Neural progenitor cell (in vitro differentiated cells): ENCODE data around the gene TSPAN14. TPM values are rescaled to one million over a fixed set of nuclear protein-coding genes. Genes with fewer than 3 reads are reported as not detected.

Source experiments
- DNase-seq: peaks from one replicate; pipeline ENCODE4 v3.0.0-alpha.2; 2016; ENCODE audit warnings: low spot score
- H2AFZ ChIP-seq: fragments of 200-600 bp; sonication (generic); replicated peaks from 2 replicates; pipeline ENCODE4 v1.6.1; 2016; ENCODE audit warnings: antibody characterized with exemption
- H3F3A ChIP-seq: fragments of 200-600 bp; sonication (generic); 2 replicates; pipeline ENCODE4 v1.6.1; 2016; ENCODE audit warnings: antibody characterized with exemption, low read depth
- H3K27ac ChIP-seq: fragments of 200-600 bp; sonication (generic); 2 replicates; pipeline ENCODE4 v1.5.1; 2016; ENCODE audit warnings: mild to moderate bottlenecking
- H3K27me3 ChIP-seq: fragments of 200-600 bp; sonication (generic); 2 replicates; pipeline ENCODE4 v1.6.1; 2016; ENCODE audit warnings: mild to moderate bottlenecking, moderate library complexity
- H3K36me3 ChIP-seq: fragments of 200-600 bp; sonication (generic); 2 replicates; pipeline ENCODE4 v1.5.1; 2016
- H3K4me1 ChIP-seq: fragments of 200-600 bp; sonication (generic); 2 replicates; pipeline ENCODE4 v1.6.1; 2016; ENCODE audit warnings: mixed run types
- H3K4me2 ChIP-seq: fragments of 200-600 bp; sonication (generic); 2 replicates; pipeline ENCODE4 v1.6.1; 2016
- H3K4me3 ChIP-seq: fragments of 200-600 bp; sonication (generic); 2 replicates; pipeline ENCODE4 v1.5.1; 2016
- H3K79me2 ChIP-seq: fragments of 200-600 bp; sonication (generic); 2 replicates; pipeline ENCODE4 v1.6.1; 2016; ENCODE audit warnings: low read depth
- H3K9ac ChIP-seq: fragments of 200-600 bp; sonication (generic); 2 replicates; pipeline ENCODE4 v1.6.1; 2016
- H3K9me3 ChIP-seq: fragments of 200-600 bp; sonication (generic); 2 replicates; pipeline ENCODE4 v1.5.1; 2016; ENCODE audit warnings: low read depth
- H4K20me1 ChIP-seq: fragments of 200-600 bp; sonication (generic); 2 replicates; pipeline ENCODE4 v1.6.1; 2016; ENCODE audit warnings: low read depth
- H3K27ac Mint-ChIP-seq: 3 replicates; pipeline ENCODE4 v1.8.0; 2021; ENCODE audit warnings: mixed read lengths
- H3K27me3 Mint-ChIP-seq: 2 replicates; pipeline ENCODE4 v1.8.0; 2022; ENCODE audit warnings: low read depth, mild to moderate bottlenecking, inconsistent platforms, moderate library complexity, mixed read lengths; ENCODE audit not compliant: insufficient read depth
- H3K36me3 Mint-ChIP-seq: 3 replicates; pipeline ENCODE4 v1.8.0; 2021; ENCODE audit warnings: mixed read lengths
- H3K4me1 Mint-ChIP-seq: 3 replicates; pipeline ENCODE4 v1.8.0; 2021; ENCODE audit warnings: mixed read lengths
- H3K4me3 Mint-ChIP-seq: 3 replicates; pipeline ENCODE4 v1.8.0; 2021; ENCODE audit warnings: mild to moderate bottlenecking, moderate library complexity, mixed read lengths
- H3K9me3 Mint-ChIP-seq: 3 replicates; pipeline ENCODE4 v1.8.0; 2020; ENCODE audit warnings: mixed read lengths
- CTCF ChIP-seq: fragments of 200-600 bp; sonication (generic); IDR thresholded peaks from 2 replicates; pipeline ENCODE4 v1.5.1; 2017; ENCODE audit warnings: antibody characterized with exemption, mild to moderate bottlenecking
- EZH2 ChIP-seq: fragments of 200-600 bp; sonication (generic); IDR thresholded peaks from 2 replicates; pipeline ENCODE4 v1.6.1; 2017; ENCODE audit warnings: antibody characterized with exemption, mild to moderate bottlenecking, moderate library complexity
- EZH2phosphoT487 ChIP-seq: fragments of 200-600 bp; sonication (generic); IDR thresholded peaks from 2 replicates; pipeline ENCODE4 v1.6.1; 2017; ENCODE audit warnings: antibody characterized with exemption
- total RNA-seq: library from RNA; depleted of rRNA; stranded (reverse); fragments of >200 nt; gene quantifications from 2 replicates; pipeline ENCODE4 v1.2.3, GENCODE V29; 2015; ENCODE audit warnings: low replicate concordance

The TSPAN14 gene
- total RNA-seq, 1 donor from 2014 or later = 32.7 TPM

GRCh38 chr10:80421707-80422536 lies 32.2 kb upstream of the TSPAN14 start:
- Histone ChIP-seq H3K36me3 (peaks cover 6% of the 10 kb centered on the region), H3K79me2 (peaks cover 39% of the 10 kb centered on the region), H3K27me3 (no peaks in the 10 kb centered on the region), H3K9me3 (no peaks in the 10 kb centered on the region), H3K4me1 (peaks cover 13% of the 10 kb centered on the region), H3K4me3 (no peak overlapping the region), H3K27ac (no peak overlapping the region), H3K4me2 (no peak overlapping the region), H3K9ac (no peak overlapping the region), H2AFZ (no peak overlapping the region), H3F3A (peaks cover under 1% of the 10 kb centered on the region), H4K20me1 (peaks cover 62% of the 10 kb centered on the region)
- Mint-ChIP-seq H3K27me3 (no peaks in the 10 kb centered on the region), H3K4me1 (peaks cover 16% of the 10 kb centered on the region), H3K36me3 (peaks cover 43% of the 10 kb centered on the region), H3K9me3 (no peaks in the 10 kb centered on the region), H3K27ac (no peak overlapping the region), H3K4me3 (no peak overlapping the region)
- TF ChIP-seq EZH2phosphoT487 (no peak), CTCF (no peak), EZH2 (no peak)
- DNase-seq = no peak

GRCh38 chr10:80425901-80426300 lies 28.2 kb upstream of the TSPAN14 start:
- H3K4me1 ChIP-seq = no peaks in the 10 kb centered on the region
- no peaks in the 10 kb centered on the region for H3K9me3 Mint-ChIP-seq
- no peak overlapping the region for H3K4me3 Mint-ChIP-seq
- H2AFZ ChIP-seq = no peak overlapping the region
- no peak for DNase-seq
- no peaks in the 10 kb centered on the region for H3K27me3 Mint-ChIP-seq
- H3K4me2 ChIP-seq = no peak overlapping the region
- H3K27me3 ChIP-seq = no peaks in the 10 kb centered on the region
- H3K36me3 Mint-ChIP-seq = peaks cover 56% of the 10 kb centered on the region
- H3K27ac Mint-ChIP-seq = no peak overlapping the region
- no peaks in the 10 kb centered on the region for H3K9me3 ChIP-seq
- H3K79me2 ChIP-seq = peaks cover 1% of the 10 kb centered on the region
- H4K20me1 ChIP-seq = peaks cover 22% of the 10 kb centered on the region
- no peak overlapping the region for H3K27ac ChIP-seq
- peaks cover 6% of the 10 kb centered on the region for H3K36me3 ChIP-seq
- TF ChIP-seq CTCF = no peak
- TF ChIP-seq EZH2 = no peak
- no peak for TF ChIP-seq EZH2phosphoT487
- no peak overlapping the region for H3K4me3 ChIP-seq
- no peak overlapping the region for H3K9ac ChIP-seq
- H3K4me1 Mint-ChIP-seq = peaks cover 5% of the 10 kb centered on the region
- no peaks in the 10 kb centered on the region for H3F3A ChIP-seq

- H3K4me1 ChIP-seq = no peaks in the 10 kb centered on the region
- Mint-ChIP-seq H3K9me3 (no peaks in the 10 kb centered on the region), H3K27ac (no peak overlapping the region), H3K36me3 (peaks cover 60% of the 10 kb centered on the region), H3K4me1 (no peaks in the 10 kb centered on the region), H3K27me3 (no peaks in the 10 kb centered on the region), H3K4me3 (no peak overlapping the region)
- no peak overlapping the region for H3K4me2 ChIP-seq
- no peak overlapping the region for H2AFZ ChIP-seq
- H3K4me3 ChIP-seq = no peak overlapping the region
- no peaks in the 10 kb centered on the region for H3F3A ChIP-seq
- no peaks in the 10 kb centered on the region for H3K9me3 ChIP-seq
- peaks cover 9% of the 10 kb centered on the region for H4K20me1 ChIP-seq
- no peaks in the 10 kb centered on the region for H3K79me2 ChIP-seq
- H3K36me3 ChIP-seq = peaks cover 2% of the 10 kb centered on the region
- no peak overlapping the region for H3K9ac ChIP-seq
- H3K27me3 ChIP-seq = no peaks in the 10 kb centered on the region
- DNase-seq = no peak
- H3K27ac ChIP-seq = no peak overlapping the region
- no peak for TF ChIP-seq CTCF
- no peak for TF ChIP-seq EZH2
- no peak for TF ChIP-seq EZH2phosphoT487
Observed at GRCh38 chr10:80427541-80427940, 26.6 kb upstream of the TSPAN14 start.
